Raji (cell line): ENCODE results near the gene KIF17.

Source experiments
- POLR2A ChIP-seq: IDR thresholded peaks from 2 replicates; pipeline ENCODE4 v1.6.1; 2011; ENCODE audit warnings: low read depth, low read length, control low read depth; ENCODE audit not compliant: insufficient read depth

The KIF17 gene

DNA sequence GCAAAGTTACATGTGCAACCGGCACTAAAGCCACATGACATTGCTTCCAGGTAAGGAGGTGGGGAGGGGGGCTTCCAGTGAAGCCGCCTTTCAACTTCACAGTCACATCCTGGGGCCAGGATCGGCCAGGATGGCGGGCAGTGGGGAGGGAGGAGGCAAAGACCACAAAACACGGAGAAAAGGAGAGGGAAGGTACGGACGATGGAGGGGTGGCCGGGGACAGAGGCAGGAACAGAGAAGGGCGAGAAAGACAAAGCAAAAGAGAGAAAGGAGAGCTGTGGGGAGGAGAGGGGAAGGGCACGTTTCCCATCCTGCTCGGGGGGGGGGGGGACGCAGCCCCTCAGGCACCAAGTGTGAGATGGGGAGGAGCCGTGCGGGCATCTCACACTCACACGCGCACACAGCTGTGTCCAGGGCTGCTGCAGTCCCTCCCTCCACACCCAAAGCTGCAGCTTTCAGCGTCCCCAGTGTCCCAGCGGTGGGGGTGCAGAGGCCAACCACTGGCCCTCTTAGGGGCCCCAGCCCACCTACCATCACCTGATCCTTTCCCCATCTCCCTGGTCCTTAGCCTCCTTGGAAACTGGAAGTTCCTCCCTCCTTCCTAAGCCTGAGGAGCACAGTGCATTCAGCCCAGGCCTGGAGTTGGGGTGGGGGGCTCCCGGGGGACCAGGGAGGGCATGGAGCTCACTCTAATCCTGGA lies 12.3 kb upstream of the KIF17 start:
- TF ChIP-seq POLR2A: no peak

- no peak for TF ChIP-seq POLR2A
These were observed 11.5 kb upstream of the KIF17 start for GRCh38 chr1:20729155-20729931.

- no peak for TF ChIP-seq POLR2A
These were observed 10.8 kb upstream of the KIF17 start for GRCh38 chr1:20728371-20729154.

DNA sequence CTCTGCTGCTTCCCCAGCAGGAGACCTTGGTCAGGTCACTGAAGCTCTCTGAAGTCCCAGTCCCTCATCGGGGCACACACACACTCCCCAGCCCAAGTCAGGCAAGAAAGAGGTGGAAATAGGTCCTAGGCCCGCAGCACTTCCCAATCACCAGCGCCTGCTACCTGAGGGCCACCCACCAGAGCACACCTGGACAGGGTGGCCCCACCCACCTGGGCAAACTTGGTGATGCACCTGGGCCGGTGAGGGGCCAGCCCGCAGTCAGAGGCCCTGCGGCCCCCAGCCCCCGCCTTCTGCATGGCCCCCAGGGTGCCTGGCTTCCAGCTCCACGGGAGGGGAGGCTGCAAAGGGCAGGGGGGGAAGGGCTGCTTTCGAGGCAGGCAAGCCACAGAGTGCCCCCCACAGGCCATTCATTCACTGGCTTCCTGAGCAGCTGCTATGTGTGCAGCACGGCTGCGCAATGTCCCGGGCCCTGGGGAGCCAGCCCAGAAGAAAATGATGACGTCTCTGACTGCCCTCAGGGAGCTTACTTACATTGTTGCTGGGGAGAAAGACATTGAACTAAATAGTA lies 10.0 kb upstream of the KIF17 start:
- TF ChIP-seq POLR2A: no peak

GRCh38 chr1:20726932-20727745 lies 9.3 kb upstream of the KIF17 start:
- TF ChIP-seq POLR2A: no peak

DNA sequence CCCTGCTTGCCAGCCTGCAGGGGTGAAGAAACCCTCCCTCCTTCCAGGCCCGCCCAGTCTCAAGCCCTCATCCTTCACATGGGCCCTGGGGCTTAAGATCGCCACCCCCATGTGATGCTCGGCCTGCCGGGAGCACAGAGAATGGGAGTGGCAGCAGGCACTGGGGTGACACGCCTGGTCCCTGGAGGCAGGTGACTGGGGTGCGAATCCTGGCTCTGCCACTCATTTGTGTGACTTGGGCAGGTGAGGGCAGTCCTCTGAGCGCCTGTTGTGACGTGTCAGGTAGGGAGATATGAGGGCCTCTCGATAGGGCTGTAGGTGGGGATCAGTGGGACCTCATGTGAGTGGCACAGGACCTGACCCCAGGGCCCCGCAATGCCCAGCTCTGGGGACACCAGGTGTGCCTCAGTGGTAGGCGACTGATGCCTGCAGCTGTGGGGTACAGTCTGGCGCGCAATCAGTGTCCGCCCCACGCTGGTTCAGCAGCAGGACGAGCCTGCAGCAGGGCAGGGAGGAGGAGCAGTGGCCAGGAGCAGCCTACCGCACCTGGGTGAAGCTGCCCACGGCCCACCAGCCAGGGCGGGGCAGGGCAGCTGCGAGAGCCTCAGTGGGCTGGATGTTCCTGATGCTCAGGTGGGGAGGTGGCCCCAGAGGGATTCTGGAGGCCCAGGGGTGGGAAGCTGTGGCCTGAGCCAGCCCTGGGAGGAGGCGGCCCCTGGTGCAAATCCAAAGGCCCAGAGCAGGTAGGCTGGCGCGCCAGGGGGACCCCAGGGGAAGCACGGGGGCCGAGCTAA lies 8.5 kb upstream of the KIF17 start:
- no peak for TF ChIP-seq POLR2A

DNA sequence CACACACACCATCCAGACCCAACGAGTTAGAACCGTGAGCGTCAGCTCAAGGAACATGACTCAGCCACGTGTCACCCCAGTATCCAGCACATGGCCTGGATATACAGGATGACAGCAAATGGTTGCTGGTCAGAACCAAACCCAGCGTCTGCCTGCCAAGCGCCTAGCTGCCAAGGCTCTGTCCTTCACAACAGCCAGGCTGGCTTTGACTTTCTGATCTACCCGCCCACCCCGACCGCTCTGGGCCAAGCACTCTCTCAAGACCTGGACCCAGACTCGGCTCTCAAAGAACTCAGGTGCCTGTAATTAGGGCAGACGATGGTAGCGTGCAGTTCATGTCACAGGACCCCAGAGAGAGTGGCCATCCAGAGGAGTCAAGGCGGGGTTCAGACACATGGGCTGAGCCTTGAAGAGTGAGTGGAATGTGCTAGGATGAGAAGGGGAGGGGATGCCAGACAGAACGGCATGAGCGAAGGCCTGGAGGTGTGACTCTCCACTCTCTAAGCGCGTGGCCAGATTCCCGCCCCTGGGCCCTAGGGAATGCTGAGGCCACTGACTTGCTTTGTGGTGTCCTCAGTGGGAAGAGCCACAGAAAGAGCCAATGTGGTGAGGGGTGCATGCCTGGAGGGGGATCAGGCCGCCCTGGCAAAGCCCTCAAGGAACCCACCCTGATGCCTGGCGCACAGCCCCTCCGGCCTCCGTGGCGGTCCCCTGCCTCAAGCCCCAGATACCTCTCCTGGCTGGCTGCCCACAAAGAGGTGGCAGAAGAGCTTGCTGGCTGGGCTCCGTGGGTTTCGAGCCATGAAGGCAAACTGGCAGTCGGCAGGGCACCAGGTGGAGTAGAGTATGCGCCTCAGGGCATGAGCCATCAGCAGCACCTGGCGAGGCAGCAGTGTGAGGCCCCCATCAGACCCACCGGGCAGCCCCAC lies 7.6 kb upstream of the KIF17 start:
- TF ChIP-seq POLR2A: no peak

DNA sequence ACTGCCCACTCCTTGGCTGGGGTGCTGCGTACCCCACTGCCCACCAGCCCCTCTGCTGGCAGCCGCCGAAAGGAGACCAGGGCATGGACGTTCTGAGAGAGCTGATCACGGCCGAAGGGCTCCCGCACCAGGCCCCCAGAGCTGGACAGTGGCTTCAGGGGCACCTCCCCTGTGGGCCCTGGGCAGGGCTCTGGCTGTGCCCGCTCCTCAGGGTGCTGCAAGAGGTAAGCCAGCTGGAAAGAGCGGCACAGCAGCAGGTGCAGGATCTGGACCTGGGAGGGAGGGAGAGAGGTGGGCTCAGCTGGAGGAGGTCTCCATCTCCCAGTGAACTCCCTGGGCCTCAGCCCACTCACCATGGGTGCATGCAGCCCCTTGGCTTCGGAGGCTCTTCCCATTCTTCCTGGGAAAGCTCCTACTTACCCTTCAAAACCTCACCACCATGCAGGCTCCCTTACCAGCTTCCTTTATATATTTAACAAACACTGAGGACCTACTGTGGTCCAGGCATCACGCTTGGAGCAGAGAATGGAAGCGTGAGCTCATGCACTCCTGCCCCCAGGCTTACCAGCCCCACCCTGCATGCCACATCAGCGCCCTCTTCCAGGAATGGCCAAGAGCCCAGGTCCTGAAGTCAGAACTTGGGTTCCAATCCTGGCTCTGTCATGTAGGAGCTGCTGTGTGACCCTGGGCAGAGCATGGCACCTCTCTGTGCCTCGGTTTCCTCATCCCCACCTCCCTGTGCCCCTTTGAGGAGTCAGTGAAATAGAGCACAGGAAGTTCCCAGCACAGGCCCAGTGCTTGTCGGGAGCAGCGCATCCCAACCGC lies 6.8 kb upstream of the KIF17 start:
- TF ChIP-seq POLR2A: no peak

GRCh38 chr1:20723537-20724363 lies 5.9 kb upstream of the KIF17 start:
- no peak for TF ChIP-seq POLR2A

- no peak for TF ChIP-seq POLR2A
These were observed 5.3 kb upstream of the KIF17 start for GRCh38 chr1:20723159-20723536.

GRCh38 chr1:20721117-20722061 lies 3.6 kb upstream of the KIF17 start:
- TF ChIP-seq POLR2A: no peak
